Measurements from ENCODE around the gene PAX6.

Gene PAX6

DNA sequence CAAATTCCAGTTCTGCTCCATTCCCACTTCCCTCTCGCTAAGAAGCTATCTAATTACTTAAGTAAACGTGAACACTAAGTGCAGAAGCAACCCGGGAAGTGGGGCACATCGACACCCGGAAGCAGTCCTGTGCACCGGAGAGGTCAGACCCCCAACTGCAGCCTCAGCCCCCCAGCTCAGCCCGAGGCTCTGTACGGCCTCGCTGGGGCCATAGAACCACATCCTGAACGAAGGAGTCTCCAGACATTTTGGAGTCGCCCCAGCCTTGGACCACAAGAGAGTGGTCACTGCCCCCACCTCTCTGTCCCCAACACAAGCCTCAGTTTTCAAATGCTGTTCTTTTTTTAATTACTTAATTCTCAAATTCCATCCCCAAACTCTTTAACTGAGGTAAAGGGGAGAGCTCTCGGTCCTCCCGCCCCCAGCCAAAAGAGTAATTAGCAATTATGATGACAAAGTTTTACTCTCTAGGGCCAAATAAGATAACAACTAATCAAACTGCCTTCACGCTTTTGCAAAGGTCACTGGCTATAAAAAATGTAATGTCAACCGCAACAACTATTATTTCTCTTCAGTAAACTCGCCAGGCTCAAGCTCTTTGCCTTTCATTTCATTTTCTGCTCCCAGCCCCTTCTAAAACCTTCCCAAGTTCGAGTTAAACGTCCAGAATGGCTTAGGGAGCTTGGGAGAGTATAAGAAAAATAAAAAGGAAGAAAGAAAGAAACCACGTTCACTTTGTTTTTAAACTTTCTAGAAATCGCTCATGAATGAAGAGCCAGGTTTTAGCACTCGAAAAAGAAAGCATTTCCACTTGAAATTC is 2.2 kb downstream of the PAX6 start:
- DNase-seq (ENCODE audit: low read depth) = no peak

GRCh38 chr11:31807799-31808667 is 3.1 kb downstream of the PAX6 start:
- DNase-seq (ENCODE audit: low read depth) = no peak

DNA sequence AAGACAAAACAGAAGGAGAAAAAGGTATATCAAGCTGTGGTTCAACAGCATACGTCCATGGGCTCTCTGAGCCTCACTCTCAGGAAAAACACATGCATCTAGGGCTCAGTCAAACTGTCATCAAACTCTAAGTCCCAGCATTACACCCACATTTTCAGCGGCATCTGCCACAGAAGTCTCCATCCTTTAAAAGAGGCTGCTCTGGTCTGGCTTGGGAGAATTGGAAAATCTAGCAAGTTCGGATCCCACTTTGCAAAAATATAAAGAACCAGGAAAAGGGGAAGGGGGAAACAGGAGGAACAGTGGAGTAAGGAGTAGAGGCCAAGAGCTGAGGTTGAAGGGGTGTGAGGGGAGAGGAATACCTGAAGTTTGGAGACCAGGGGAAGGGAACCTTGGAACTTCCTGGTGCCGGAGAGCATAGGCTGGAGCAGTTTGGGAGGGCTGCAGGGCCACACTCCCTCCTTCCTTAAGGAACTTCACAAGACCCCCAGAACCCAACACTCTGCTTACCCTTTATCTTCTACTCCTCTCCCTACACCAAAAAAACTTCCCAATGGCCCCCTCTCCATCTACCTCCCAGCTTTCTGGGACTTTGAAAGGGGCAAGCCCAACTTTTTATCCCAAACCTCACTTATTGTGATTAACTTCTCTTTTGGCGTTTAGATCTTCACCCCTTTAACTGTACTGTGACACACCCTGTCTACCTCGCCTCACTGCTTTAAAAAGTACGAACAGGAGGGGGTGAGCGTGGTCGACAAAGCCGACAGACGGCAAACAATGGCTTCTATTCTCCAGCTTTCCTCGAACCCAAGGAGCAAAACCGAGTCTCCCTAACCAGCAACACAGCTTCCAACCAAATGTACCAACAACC is 4.0 kb downstream of the PAX6 start:
- DNase-seq (ENCODE audit: low read depth) = no peak

GRCh38 chr11:31806186-31806927 is 4.8 kb downstream of the PAX6 start:
- DNase-seq (ENCODE audit: low read depth) = no peak

DNA sequence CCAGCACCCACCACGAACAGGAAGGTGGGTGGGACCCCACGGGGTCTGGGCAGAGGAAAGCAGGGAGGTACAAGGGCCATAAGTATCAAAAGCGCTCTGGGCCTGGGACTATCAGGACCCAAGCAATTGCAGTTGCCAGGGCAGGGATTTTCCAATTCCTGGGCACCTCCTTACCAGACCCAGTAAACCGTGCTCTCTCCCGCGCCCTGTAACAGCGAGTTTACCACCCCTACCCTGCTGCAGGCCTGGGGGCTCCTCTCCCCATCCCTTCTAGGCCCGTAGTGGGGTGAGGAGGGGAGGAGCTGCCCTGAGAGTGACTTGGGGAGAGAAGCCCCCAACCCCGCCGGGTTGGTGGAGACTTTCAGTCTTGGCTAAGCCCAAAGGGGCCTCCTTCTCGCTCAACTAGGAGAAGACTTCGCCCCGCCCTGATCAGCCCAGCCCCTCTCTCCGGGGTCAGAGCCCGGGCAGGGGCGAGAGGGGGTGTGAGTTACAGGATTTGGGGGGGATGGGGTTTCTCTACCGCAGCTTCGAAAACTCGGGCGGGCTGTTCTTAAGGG is 5.4 kb downstream of the PAX6 start:
- DNase-seq (ENCODE audit: low read depth) = no peak

GRCh38 chr11:31805037-31805628 is 6.0 kb downstream of the PAX6 start:
- no peak for DNase-seq (ENCODE audit: low read depth)

DNA sequence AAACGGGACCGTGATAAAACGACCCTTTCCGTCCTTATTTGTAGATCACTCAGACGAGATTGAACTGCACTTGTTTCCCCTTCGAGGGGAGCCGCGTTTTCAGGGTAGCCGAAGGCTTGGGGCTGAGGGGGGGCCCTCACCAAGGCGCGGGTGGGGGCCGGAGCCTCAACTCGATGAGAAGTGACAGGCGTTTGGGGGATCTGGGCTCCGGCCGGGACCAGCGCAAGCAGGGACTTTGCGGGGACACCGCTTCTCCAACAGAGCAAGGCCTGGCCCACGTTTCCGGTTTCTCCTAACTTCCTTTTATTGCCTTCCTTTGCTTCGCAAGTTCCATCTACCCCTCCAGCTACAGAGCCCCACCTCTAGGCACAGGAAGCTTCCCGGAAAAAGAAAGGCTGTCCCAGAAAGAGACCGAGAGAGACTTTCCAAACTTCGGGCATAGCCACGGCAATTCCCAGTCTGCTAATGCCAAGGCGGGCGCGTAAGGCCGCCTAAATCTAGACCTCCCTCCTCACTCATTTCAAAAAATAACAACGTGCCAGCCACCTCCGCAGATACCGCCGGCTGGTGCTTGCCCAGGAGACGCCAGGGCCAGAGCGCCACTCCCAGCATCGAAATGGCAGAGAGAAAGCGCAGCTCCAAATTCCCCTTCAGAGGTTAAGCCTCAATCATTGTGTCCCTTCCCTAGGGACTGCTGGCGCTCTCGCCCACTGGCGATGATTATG is 6.6 kb downstream of the PAX6 start:
- no peak for DNase-seq (ENCODE audit: low read depth)

GRCh38 chr11:31803813-31804311 is 7.3 kb downstream of the PAX6 start:
- DNase-seq (ENCODE audit: low read depth) = no peak

- DNase-seq (ENCODE audit: low read depth) = no peak
These were observed 7.9 kb downstream of the PAX6 start for GRCh38 chr11:31802990-31803812.

- DNase-seq (ENCODE audit: low read depth) = no peak
These were observed 8.5 kb downstream of the PAX6 start for GRCh38 chr11:31802609-31802989.

- DNase-seq (ENCODE audit: low read depth) = no peak
These were observed 9.0 kb downstream of the PAX6 start for GRCh38 chr11:31802000-31802551.

DNA sequence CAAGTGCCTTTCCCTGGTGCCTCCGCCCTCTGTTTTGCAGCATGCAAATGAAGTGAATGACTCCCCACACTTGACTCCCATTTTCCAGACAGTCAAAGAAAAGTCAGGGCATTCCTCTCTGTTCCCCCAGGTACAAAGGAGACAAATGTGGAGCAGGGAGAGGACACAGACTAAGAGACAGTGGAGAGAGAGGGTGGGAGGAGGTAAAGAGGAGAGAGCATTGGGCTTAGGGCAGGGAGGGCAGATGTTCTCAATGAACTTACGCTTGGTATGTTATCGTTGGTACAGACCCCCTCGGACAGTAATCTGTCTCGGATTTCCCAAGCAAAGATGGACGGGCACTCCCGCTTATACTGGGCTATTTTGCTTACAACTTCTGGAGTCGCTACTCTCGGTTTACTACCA is 9.8 kb downstream of the PAX6 start:
- DNase-seq (ENCODE audit: low read depth) = no peak

- DNase-seq (ENCODE audit: low read depth) = no peak
These were observed 10.5 kb downstream of the PAX6 start for GRCh38 chr11:31800398-31801265.

- no peak for DNase-seq (ENCODE audit: low read depth)
These were observed 11.4 kb downstream of the PAX6 start for GRCh38 chr11:31799435-31800397.

DNA sequence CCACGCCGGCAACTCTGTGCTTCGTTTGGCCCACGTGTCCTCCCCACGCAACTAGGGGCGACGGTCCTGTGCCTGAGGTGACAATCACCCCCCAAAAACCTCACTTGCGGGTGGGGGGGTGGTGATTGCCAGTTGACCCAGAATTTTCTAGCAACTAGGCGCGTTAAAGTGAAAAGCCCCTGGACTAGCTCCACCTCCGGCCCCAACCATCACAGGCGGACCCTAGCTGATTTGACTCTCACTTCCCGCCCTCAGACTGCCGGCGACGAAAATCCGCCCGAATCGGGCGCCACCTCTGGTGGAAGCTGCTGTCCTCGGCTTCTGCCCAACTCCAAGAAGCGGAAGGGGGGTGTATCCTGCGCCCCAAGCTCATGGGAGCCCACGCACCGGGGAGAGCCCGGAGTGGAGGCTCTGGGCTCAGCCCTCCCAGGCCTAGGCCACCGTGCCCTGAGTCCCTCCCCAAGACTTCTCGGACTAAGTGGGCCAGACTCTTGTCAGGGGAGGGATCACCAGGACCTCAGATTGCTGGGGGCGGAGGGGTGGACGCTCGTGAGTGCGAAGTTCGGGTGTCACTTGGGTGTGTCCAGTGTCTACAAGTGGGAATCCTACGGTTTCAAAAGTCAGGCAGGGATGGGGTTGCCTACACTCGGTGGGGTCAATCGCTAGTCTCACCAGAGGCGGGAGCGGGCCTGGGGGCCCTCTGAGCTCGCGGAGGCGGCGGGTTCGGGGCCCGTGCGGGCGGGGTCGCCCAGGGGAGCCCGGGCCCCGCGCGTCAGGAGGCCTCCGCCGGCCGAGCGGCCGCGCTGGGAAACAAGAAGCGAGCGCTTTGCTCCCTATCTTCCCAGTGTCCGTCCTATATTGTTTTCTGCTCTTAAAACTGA is 12.3 kb downstream of the PAX6 start:
- no peak for DNase-seq (ENCODE audit: low read depth)

All from stimulated activated CD8-positive, alpha-beta memory T cell treated with anti-CD3 and anti-CD28 coated beads, Interleukin-15, amount 100 ng/mL, for 1 hour (primary cell).